ENCODE data around the gene TAF12. TPM values are rescaled to one million over a fixed set of nuclear protein-coding genes. Genes with fewer than 3 reads are reported as not detected.

TAF12 gene
- total and polyA plus RNA-seq, 2 of the 4 experiments (the other 2 are of a cell fraction), result 28.8 to 31.7 TPM

DNA sequence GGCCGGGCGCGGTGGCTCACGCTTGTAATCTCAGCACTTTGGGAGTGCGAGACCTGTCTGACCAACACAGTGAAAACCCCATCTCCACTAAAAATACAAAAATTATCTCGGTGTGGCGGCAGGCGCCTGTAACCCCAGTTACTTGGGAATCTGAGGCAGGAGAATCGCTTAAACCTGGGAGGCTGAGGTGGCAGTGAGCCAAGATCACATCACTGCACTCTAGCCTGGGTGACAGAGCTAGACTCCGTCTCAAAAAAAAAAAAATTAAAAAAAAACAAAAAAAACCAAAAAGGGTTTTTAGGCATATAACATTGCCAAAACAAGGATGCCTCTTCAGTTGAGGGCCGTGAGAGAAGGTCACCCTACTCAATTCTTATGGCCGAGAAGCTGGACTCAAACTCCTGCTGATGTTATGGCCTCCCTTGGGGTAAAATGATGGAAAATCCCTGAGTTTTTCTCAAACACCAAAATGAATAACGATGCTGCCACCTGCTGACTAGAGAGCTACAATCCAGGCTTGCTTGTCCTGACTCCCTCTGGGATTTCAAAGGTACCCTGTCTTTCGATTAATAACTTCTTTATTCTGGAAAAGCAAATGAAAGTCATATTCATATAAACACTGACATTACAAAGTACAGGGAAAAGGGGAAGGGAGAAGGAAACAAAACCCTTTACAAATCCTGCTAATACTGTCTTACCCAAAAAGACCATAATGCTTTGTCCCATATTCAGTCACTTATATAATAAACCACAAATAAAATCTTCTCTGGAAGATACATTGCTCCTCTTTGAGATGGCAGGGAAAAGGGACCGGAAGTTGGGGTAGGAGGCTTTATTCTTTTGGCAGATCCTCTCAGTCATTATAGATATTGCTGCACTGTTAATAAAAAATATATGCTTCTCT, 40.1 kb downstream of the TAF12 start:
- H4K8ac ChIP-seq (ENCODE audit: low read depth in 2 of 2, low read length in 2 of 2), result no peak overlapping the region
- intact Hi-C loops (cut with micrococcal nuclease) (loop anchor here (1.0 to 5.0 kb wide), 5 partner anchors 84 to 353 kb away; no protein-coding TSS in a partner anchor), in situ Hi-C loops (cut with MboI; ENCODE audit: low sequenced_read_pairs) (loop anchor here (5.0 to 10.0 kb wide), 4 partner anchors 85 to 348 kb away; partner anchors contain the start of genes PHACTR4 and SESN2), dilution Hi-C loops (cut with HindIII; ENCODE audit: low sequenced_read_pairs, unreplicated experiment) (no loop called here)
- no peak overlapping the region for H4K91ac ChIP-seq (ENCODE audit: insufficient read depth, low read depth, low read length)
- no peaks in the 10 kb centered on the region for H3K9me3 ChIP-seq (ENCODE audit: control insufficient read depth, insufficient read depth, low read length)
- ATAC-seq (ENCODE audit: low read depth), result peak; percentile 57
- H3K4ac ChIP-seq (ENCODE audit: low read depth, low read length), result peak overlapping the region; percentile 64
- peaks cover 10% of the 10 kb centered on the region for H4K20me1 ChIP-seq (ENCODE audit: insufficient read depth, low read length)
- H3K9ac ChIP-seq (ENCODE audit: low read depth, low read length), result 0 out of 2 replicates have a peak overlapping the region, but pooled peaks have one; percentile 20
- no peak overlapping the region for H3K23ac ChIP-seq (ENCODE audit: low read depth, low read length)
- peaks cover 8% of the 10 kb centered on the region for H3K4me1 ChIP-seq (ENCODE audit: control insufficient read depth, insufficient read depth, low read length)
- no peak overlapping the region for H2AK9ac ChIP-seq (replicated peaks; ENCODE audit: low read depth, low read length, poor library complexity)
- H3K9me1 ChIP-seq (ENCODE audit: insufficient read depth, low read length), result peaks cover 6% of the 10 kb centered on the region
- peaks cover 20% of the 10 kb centered on the region for H3K36me3 ChIP-seq (ENCODE audit: control insufficient read depth, insufficient read depth, low read length)
- no TSS peak for BruUV-seq (replicated peaks)
- POLR2A ChIA-PET (ENCODE audit: unreplicated experiment), result interaction anchor here (0.5 to 1.1 kb wide), 3 partner anchors 23 to 206 kb away, joined by 3 to 6 read pairs (median 5); no protein-coding TSS in a partner anchor
- CTCF ChIA-PET, result interaction anchor here (0.6 to 1.6 kb wide), 12 partner anchors 21 to 354 kb away, joined by 3 to 7 read pairs (median 3); no protein-coding TSS in a partner anchor
- H3K27me3 ChIP-seq (ENCODE audit: control insufficient read depth, insufficient read depth, low read length), result no peaks in the 10 kb centered on the region
- no peak overlapping the region for H3K4me3 ChIP-seq (ENCODE audit: insufficient read depth, low read depth, low read length)
- DNase-seq, result peak; percentile 82
- no peak overlapping the region for H3K4me2 ChIP-seq (ENCODE audit: low read depth, low read length)
- TF ChIP-seq MAZ (IDR thresholded peaks at IDR 0.05; ENCODE audit: borderline replicate concordance, low read depth, low read length) (no peak), RAD21 (IDR thresholded peaks at IDR 0.05; ENCODE audit: low read length) (peak; percentile 88), FOS (IDR thresholded peaks at IDR 0.05; ENCODE audit: low read depth, low read length) (no peak), SMC3 (IDR thresholded peaks at IDR 0.05; ENCODE audit: low read depth, low read length) (peak; percentile 73), CEBPB (IDR thresholded peaks at IDR 0.05; ENCODE audit: low read depth, low read length) (no peak), RFX5 (IDR thresholded peaks at IDR 0.05; ENCODE audit: low read depth, low read length) (no peak)
- TF ChIP-seq, protein P1, sequence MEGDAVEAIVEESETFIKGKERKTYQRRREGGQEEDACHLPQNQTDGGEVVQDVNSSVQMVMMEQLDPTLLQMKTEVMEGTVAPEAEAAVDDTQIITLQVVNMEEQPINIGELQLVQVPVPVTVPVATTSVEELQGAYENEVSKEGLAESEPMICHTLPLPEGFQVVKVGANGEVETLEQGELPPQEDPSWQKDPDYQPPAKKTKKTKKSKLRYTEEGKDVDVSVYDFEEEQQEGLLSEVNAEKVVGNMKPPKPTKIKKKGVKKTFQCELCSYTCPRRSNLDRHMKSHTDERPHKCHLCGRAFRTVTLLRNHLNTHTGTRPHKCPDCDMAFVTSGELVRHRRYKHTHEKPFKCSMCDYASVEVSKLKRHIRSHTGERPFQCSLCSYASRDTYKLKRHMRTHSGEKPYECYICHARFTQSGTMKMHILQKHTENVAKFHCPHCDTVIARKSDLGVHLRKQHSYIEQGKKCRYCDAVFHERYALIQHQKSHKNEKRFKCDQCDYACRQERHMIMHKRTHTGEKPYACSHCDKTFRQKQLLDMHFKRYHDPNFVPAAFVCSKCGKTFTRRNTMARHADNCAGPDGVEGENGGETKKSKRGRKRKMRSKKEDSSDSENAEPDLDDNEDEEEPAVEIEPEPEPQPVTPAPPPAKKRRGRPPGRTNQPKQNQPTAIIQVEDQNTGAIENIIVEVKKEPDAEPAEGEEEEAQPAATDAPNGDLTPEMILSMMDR (conservative IDR thresholded peaks at IDR 0.05; ENCODE audit: low read depth, low read length), result peak; percentile 84
- TF ChIP-seq, protein P2, sequence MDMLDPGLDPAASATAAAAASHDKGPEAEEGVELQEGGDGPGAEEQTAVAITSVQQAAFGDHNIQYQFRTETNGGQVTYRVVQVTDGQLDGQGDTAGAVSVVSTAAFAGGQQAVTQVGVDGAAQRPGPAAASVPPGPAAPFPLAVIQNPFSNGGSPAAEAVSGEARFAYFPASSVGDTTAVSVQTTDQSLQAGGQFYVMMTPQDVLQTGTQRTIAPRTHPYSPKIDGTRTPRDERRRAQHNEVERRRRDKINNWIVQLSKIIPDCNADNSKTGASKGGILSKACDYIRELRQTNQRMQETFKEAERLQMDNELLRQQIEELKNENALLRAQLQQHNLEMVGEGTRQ (IDR thresholded peaks at IDR 0.05; ENCODE audit: low read depth, low read length), result no peak
- TF ChIP-seq, protein P3, sequence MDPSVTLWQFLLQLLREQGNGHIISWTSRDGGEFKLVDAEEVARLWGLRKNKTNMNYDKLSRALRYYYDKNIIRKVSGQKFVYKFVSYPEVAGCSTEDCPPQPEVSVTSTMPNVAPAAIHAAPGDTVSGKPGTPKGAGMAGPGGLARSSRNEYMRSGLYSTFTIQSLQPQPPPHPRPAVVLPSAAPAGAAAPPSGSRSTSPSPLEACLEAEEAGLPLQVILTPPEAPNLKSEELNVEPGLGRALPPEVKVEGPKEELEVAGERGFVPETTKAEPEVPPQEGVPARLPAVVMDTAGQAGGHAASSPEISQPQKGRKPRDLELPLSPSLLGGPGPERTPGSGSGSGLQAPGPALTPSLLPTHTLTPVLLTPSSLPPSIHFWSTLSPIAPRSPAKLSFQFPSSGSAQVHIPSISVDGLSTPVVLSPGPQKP (IDR thresholded peaks at IDR 0.05; ENCODE audit: borderline replicate concordance, low read depth, low read length), result no peak
- no peak overlapping the region for H3K56ac ChIP-seq (ENCODE audit: extremely low read depth, insufficient read depth, low read length)
- peaks cover 0 to 6% of the 10 kb centered on the region in 2 experiments; a peak in 1 of 4 replicates for H3K79me1 ChIP-seq (ENCODE audit: low read depth in 1 of 2, low read length in 2 of 2)
- no peak overlapping the region for H2BK5ac ChIP-seq (ENCODE audit: low read depth, low read length, poor library complexity, severe bottlenecking)
- no peak overlapping the region for H2AFZ ChIP-seq (replicated peaks; ENCODE audit: low read length, poor library complexity)
- no peak overlapping the region for H2BK120ac ChIP-seq (ENCODE audit: low read depth, low read length)
- H2BK15ac ChIP-seq (ENCODE audit: low read depth, low read length), result no peak overlapping the region; the same call in 2 of the 3 replicates
- H2AK5ac ChIP-seq (ENCODE audit: low read depth, low read length), result 0 out of 2 replicates have a peak overlapping the region, but pooled peaks have one; percentile 56
- no CpG with 5 or more reads among the region's 15 CpGs for WGBS, 2 experiments (ENCODE audit: extremely low coverage in 2 of 2, insufficient read length in 1 of 2)
- H2BK20ac ChIP-seq (ENCODE audit: low read depth, low read length), result no peak overlapping the region
- H3K14ac ChIP-seq (replicated peaks; ENCODE audit: low read depth, low read length), result 0 out of 2 replicates have a peak overlapping the region, but pooled peaks have one; percentile 63
- H4K5ac ChIP-seq (ENCODE audit: low read depth, low read length), result no peak overlapping the region
- H3K27ac ChIP-seq (ENCODE audit: insufficient read depth, low read length), result no peak overlapping the region
- H3K18ac ChIP-seq (ENCODE audit: low read depth, low read length), result no peak overlapping the region

Measured in IMR-90 (cell line).